Measurements from ENCODE around the gene POLL.

POLL gene

GRCh38 chr10:101578803-101579515 is 9.1 kb downstream of the POLL start:
- no peak for TF ChIP-seq CTCF (IDR thresholded peaks at IDR 0.05; ENCODE audit: low read depth, low read length)
- no peak for DNase-seq (ENCODE audit: low read depth in 2 of 2)
- no peak overlapping the region for H3K4me3 ChIP-seq (replicated peaks in 1 of 2; ENCODE audit: low read depth in 2 of 2, low read length in 2 of 2)

- no peak overlapping the region for H3K4me3 ChIP-seq (replicated peaks in 1 of 2; ENCODE audit: low read depth in 2 of 2, low read length in 2 of 2)
- TF ChIP-seq CTCF (IDR thresholded peaks at IDR 0.05; ENCODE audit: low read depth, low read length) = no peak
- DNase-seq (ENCODE audit: low read depth in 2 of 2) = no peak
Measured at GRCh38 chr10:101578192-101578591, 9.9 kb downstream of the POLL start.

- no peak for DNase-seq (ENCODE audit: low read depth in 2 of 2)
- no peak overlapping the region for H3K4me3 ChIP-seq (replicated peaks in 1 of 2; ENCODE audit: low read depth in 2 of 2, low read length in 2 of 2)
- no peak for TF ChIP-seq CTCF (IDR thresholded peaks at IDR 0.05; ENCODE audit: low read depth, low read length)
Measured at GRCh38 chr10:101577121-101577871, 10.8 kb downstream of the POLL start.

- no peak for TF ChIP-seq CTCF (IDR thresholded peaks at IDR 0.05; ENCODE audit: low read depth, low read length)
- peak in 1 of 2 donors; percentile 55 for DNase-seq (ENCODE audit: low read depth in 2 of 2)
- H3K4me3 ChIP-seq (replicated peaks in 1 of 2; ENCODE audit: low read depth in 2 of 2, low read length in 2 of 2) = no peak overlapping the region
Measured at GRCh38 chr10:101576211-101576863, 11.7 kb downstream of the POLL start.

GRCh38 chr10:101575580-101576210 is 12.4 kb downstream of the POLL start:
- no peak for TF ChIP-seq CTCF (IDR thresholded peaks at IDR 0.05; ENCODE audit: low read depth, low read length)
- H3K4me3 ChIP-seq (replicated peaks in 1 of 2; ENCODE audit: low read depth in 2 of 2, low read length in 2 of 2) = no peak overlapping the region
- DNase-seq (ENCODE audit: low read depth in 2 of 2) = no peak

GRCh38 chr10:101575091-101575490 is 13.0 kb downstream of the POLL start:
- no peak for DNase-seq (ENCODE audit: low read depth in 2 of 2)
- H3K4me3 ChIP-seq (replicated peaks in 1 of 2; ENCODE audit: low read depth in 2 of 2, low read length in 2 of 2) = no peak overlapping the region
- TF ChIP-seq CTCF (IDR thresholded peaks at IDR 0.05; ENCODE audit: low read depth, low read length) = no peak

All from cardiac fibroblast (primary cell).